ENCODE measurements around the gene PILRB.

DNA sequence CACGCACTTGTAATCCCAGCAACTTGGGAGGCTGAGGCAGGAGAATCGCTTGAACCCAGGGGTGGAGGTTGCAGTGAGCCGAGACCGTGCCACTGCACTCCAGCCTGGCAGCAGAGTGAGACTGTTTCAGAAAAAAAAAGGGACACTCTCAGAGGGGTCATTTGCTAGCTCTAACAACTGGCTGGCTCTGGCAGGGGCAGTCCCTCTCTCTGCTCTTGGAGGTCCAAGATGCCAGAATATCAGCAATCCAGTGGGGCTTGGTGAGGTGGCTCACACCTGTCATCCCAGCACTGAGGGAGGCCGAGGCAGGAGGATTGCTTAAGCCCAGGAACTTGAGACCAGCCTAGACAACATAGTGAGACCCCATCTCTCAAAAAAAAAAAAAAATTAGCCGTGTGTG lies 12.8 kb downstream of the PILRB start:
- TF ChIP-seq EZH2 (IDR thresholded peaks at IDR 0.05): no peak
- no peak for TF ChIP-seq POLR2AphosphoS5 (IDR thresholded peaks at IDR 0.05; ENCODE audit: borderline replicate concordance, low read depth, low read length)
- TF ChIP-seq FOXP2 (optimal IDR thresholded peaks at IDR 0.05; ENCODE audit: control extremely low read depth, extremely low read length, insufficient read depth): no peak
